Muscle of leg (tissue), 11 donors: Measurements from ENCODE around the gene KLRF1. TPM values are rescaled to one million over a fixed set of nuclear protein-coding genes. Genes with fewer than 3 reads are reported as not detected.

Experiments
- DNase-seq: peaks from one replicate; pipeline ENCODE4 v3.0.0; 2013
- H3K27ac ChIP-seq: one replicate; pipeline ENCODE4 v1.5.1; 2013; ENCODE audit warnings: mild to moderate bottlenecking, low read length, control low read depth
- H3K27me3 ChIP-seq: one replicate; pipeline ENCODE4 v1.6.1; 2013; ENCODE audit warnings: low read length; ENCODE audit not compliant: control insufficient read depth, insufficient read depth
- H3K36me3 ChIP-seq: one replicate; pipeline ENCODE4 v1.6.1; 2013; ENCODE audit warnings: low read length; ENCODE audit not compliant: control insufficient read depth, insufficient read depth
- H3K4me1 ChIP-seq: one replicate; pipeline ENCODE4 v1.6.1; 2013; ENCODE audit warnings: low read length; ENCODE audit not compliant: control insufficient read depth, insufficient read depth
- H3K4me3 ChIP-seq: one replicate; pipeline ENCODE4 v1.5.1; 2013; ENCODE audit warnings: low read length, control low read depth
- H3K9me3 ChIP-seq: replicated peaks from 2 replicates; pipeline ENCODE4 v1.6.1; 2013; ENCODE audit warnings: low read depth, low read length; ENCODE audit not compliant: control insufficient read depth
- WGBS: methylation state at CpG from one replicate; pipeline ENCODE4 v1.1.5; 2013; ENCODE audit warnings: missing lambda C conversion rate; ENCODE audit not compliant: insufficient coverage; 5-methylcytosine and 5-hydroxymethylcytosine counted together
- polyA plus RNA-seq, 8 donors: library from polyadenylated mRNA; unstranded; fragments of 120-200 nt; gene quantifications; one replicate each; pipeline versions ENCODE4 v1.2.1 to v1.2.3, GENCODE V29; 2013; ENCODE audit warnings: inconsistent platforms in 1 of 8, low replicate concordance in 1 of 8; ENCODE audit not compliant: insufficient read length in 8 of 8, insufficient read depth in 1 of 8
- total RNA-seq: library from RNA; stranded (reverse); fragments of 120-200 nt; gene quantifications from one replicate; pipeline ENCODE4 v1.2.4, GENCODE V29; 2013

KLRF1 gene
- total and polyA plus RNA-seq, 9 donors: 0.17 to 0.38 (median 0.25) TPM; not detected in 2

DNA sequence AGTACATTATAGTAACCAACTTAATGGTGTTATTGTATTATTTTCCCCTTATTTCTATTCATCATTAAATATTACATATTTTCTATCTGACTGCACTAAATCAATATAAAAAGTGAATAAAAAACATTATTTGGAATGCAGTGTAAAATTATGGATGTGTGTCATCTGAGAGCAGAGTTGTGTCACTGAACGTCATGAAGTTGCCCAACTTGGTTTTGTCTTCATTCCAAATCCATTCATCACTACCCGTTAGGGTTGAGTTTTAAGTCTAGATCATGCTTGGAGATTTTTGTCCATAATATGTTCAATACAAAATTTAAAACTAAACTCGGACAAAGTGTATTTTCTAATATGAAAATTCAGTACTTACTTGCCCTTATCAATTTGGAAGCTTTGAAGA lies 16.1 kb downstream of the KLRF1 start:
- Histone ChIP-seq H3K27me3 (no peaks in the 10 kb centered on the region), H3K36me3 (no peaks in the 10 kb centered on the region), H3K27ac (no peak overlapping the region), H3K4me1 (no peaks in the 10 kb centered on the region), H3K4me3 (no peak overlapping the region), H3K9me3 (no peaks in the 10 kb centered on the region)
- no CpG with 5 or more reads among the region's 3 CpGs for WGBS
- DNase-seq: no peak

DNA sequence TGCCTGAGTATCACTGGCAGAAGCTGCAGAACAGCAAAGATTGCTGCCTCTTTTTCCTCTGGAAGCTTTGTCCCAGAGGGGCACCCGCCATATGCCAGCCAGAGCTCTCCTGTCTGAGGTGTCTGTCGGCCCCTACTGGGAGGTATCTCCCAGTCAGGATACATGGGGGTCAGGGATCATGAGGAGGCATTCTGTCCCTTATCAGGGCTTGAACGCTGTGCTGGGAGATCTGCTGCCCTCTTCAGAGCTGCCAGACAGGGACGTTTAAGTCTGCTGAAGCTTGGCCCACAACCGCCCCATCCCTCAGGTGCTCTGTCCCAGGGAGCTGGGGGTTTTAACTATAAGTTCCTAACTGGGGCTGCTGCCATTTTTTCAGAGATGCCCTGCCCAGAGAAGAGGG lies 21.6 kb downstream of the KLRF1 start:
- WGBS: 84% methylated on average over 4 of the region's 5 CpGs
- Histone ChIP-seq H3K9me3 (no peaks in the 10 kb centered on the region), H3K27me3 (no peaks in the 10 kb centered on the region)

DNA sequence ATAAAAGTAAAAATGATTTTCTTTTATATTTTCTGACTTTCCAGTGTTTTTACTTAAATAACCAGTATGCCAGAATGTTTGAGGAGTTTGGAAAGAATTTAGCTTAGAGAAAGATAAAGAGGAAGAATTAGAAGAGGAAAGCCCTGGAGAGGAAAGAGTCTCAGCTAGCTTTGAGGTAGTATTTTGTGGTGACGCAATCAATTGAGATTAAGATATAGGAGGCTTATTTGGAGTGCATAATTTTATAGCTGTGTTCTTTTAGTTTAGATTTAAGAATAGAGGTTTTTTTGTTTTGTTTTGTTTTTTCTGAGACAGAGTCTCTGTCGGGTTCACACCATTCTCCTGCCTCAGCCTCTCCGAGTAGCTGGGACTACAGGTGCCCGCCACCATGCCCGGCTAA lies 23.8 kb downstream of the KLRF1 start:
- H3K36me3 ChIP-seq: no peaks in the 10 kb centered on the region
- no peaks in the 10 kb centered on the region for H3K4me1 ChIP-seq
- no peak overlapping the region for H3K4me3 ChIP-seq
- no peak overlapping the region for H3K27ac ChIP-seq
- DNase-seq: no peak
- 100% methylated on average over 1 of the region's 5 CpGs for WGBS
- H3K27me3 ChIP-seq: no peaks in the 10 kb centered on the region
- H3K9me3 ChIP-seq: no peaks in the 10 kb centered on the region

More for the DNA sequence above, 21.6 kb downstream of the KLRF1 start:
- no peaks in the 10 kb centered on the region for H3K36me3 ChIP-seq
- no peaks in the 10 kb centered on the region for H3K4me1 ChIP-seq
- no peak overlapping the region for H3K27ac ChIP-seq
- DNase-seq: no peak
- H3K4me3 ChIP-seq: no peak overlapping the region

DNA sequence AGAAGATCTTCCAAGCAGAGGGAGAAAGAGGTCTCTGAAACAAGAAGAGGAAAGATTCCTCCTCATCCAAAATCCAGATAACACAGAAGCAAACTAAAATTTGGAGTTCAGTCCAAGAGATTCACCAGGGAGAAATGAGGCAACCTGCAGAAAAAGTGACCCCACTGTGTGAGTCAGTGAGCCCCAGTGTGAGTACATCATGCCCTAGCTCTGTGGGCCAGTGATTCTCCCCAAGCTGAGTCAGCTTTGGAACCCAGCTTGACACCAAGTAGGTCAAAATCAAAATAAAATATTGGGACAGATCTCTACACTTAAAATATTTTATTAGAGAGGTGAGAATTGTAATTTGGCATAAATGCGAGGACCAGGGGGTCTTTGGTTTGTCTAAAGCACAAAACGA lies 24.6 kb downstream of the KLRF1 start:
- no peaks in the 10 kb centered on the region for H3K36me3 ChIP-seq
- no peaks in the 10 kb centered on the region for H3K4me1 ChIP-seq
- H3K9me3 ChIP-seq: no peaks in the 10 kb centered on the region
- DNase-seq: no peak
- H3K4me3 ChIP-seq: no peak overlapping the region
- WGBS: no CpG with 5 or more reads among the region's 2 CpGs
- no peak overlapping the region for H3K27ac ChIP-seq
- H3K27me3 ChIP-seq: no peaks in the 10 kb centered on the region

DNA sequence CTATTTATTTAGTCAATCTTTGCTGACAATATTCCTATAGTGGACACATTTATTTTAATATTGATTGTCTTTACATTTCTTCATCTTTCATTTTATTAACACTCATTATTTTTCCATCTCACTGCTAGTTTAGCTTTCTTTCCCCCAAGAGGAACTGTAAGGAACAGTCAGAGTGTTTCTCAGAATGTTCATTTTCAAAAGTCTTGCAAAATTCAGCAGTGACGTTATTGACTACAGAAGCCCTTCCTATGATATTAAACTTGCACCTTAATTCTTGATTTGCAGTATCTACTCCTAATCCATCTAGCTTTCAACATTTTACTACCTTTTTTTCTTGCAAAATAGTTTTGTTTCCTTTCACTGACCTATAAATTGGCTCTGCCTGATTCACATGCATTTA lies 28.9 kb downstream of the KLRF1 start:
- no CpG with 5 or more reads among the region's 1 CpG for WGBS
- no peaks in the 10 kb centered on the region for H3K36me3 ChIP-seq

DNA sequence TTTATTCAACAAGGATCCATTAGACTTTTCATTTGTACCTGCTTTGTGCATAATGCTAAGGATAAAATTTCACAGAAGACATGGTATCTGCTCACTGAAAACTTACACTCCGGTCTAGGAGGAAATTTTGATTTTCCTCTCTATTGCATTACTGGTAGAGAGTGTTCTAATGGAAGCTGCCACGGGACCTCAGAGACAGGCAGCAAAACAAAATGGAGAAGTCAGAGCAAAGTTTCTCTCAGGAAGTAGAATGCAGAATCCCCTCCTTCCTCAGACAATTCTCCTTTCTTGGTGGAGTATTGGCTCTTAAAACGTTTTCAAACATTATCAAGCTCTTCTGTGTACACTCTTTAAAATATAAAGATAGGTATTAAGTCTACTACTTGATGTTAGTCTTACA lies 29.6 kb downstream of the KLRF1 start:
- no peak for DNase-seq
- Histone ChIP-seq H3K9me3 (no peaks in the 10 kb centered on the region), H3K27me3 (no peaks in the 10 kb centered on the region), H3K36me3 (no peaks in the 10 kb centered on the region), H3K27ac (no peak overlapping the region), H3K4me1 (no peaks in the 10 kb centered on the region), H3K4me3 (no peak overlapping the region)
- WGBS: no CpG with 5 or more reads among the region's 3 CpGs

More for the DNA sequence above, 28.9 kb downstream of the KLRF1 start:
- no peak overlapping the region for H3K27ac ChIP-seq
- DNase-seq: no peak
- H3K27me3 ChIP-seq: no peaks in the 10 kb centered on the region
- H3K4me1 ChIP-seq: no peaks in the 10 kb centered on the region
- H3K9me3 ChIP-seq: no peaks in the 10 kb centered on the region
- H3K4me3 ChIP-seq: no peak overlapping the region

DNA sequence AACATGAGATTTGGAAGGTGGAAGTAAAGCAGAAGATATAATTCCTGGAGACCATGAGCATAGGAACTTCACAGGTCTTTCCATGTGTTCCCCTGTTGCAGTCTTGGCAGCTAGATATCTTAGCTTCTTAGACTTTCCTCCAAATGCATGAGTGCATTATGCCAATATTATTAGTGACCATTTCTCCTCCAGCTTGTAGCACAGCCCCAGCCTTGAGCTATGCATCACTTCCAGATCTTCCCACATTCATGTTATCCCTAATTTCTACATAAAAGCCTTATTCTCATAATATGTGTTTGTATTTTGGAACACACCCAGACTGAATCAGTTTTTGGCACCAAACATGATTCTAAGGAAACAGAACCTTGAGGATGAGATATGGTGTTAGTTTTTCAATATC lies 30.9 kb downstream of the KLRF1 start:
- DNase-seq: no peak
- no peaks in the 10 kb centered on the region for H3K4me1 ChIP-seq
- H3K36me3 ChIP-seq: no peaks in the 10 kb centered on the region
- no peak overlapping the region for H3K4me3 ChIP-seq
- no peaks in the 10 kb centered on the region for H3K27me3 ChIP-seq
- no peak overlapping the region for H3K27ac ChIP-seq
- H3K9me3 ChIP-seq: no peaks in the 10 kb centered on the region

DNA sequence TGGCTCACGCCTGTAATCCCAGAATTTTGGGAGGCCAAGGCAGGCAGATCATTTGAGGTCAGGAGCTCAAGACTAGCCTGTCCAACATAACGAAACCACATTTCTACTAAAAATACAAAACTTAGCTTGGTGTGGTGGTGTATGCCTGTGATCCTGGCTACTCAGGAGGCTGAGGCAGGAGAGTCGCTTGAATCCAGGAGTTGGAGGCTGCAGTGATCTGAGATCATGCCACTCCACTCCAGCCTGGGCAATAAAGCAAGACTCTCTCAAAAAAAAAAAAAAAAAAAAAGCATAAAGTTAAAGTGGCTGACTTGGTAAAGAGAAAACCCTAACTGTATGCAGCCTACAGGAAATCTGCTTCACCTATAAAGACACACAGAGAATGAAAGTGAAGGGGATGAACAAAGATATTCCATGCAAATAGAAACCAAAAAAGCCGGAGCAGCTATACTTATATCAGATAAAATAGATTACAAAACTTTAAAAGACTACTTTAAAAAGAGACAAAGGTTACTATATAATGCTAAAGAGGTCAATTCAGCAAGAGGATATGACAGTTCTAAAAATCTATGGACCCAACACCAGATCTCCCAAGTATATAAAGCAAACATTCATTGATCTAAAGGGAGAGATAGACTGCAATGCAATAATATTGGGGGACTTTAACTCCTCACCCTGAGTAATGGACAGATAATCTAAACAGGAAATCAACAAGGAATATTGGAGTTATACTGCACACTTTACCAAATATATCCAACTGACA lies 37.8 kb downstream of the KLRF1 start:
- Histone ChIP-seq H3K27ac (no peak overlapping the region), H3K9me3 (no peaks in the 10 kb centered on the region), H3K4me3 (no peak overlapping the region), H3K4me1 (no peaks in the 10 kb centered on the region), H3K36me3 (no peaks in the 10 kb centered on the region), H3K27me3 (no peaks in the 10 kb centered on the region)
- no CpG with 5 or more reads among the region's 4 CpGs for WGBS
- DNase-seq: no peak

DNA sequence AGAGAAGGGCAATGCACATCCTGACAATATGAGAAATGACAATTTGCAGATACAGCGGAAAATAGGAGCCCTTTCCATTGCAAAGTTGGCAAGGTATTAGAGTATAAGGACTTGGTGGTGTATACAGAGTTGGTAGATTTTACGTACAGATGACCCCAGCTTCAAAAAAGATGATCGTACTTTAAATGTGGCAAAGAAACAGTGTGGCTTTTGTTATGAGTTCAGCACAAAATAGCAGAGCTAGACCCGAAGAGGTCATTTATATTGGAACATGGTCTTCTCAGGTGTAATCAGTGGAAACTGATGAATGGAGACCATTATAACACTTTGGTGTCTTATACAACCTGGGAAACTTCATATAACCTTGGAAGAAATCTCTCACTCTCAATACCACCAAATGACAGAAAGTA lies 39.6 kb downstream of the KLRF1 start:
- no peak overlapping the region for H3K27ac ChIP-seq
- H3K4me3 ChIP-seq: no peak overlapping the region
- no peaks in the 10 kb centered on the region for H3K27me3 ChIP-seq
- no peak for DNase-seq
- WGBS: 100% methylated on average over 1 of the region's 4 CpGs
- H3K4me1 ChIP-seq: no peaks in the 10 kb centered on the region
- no peaks in the 10 kb centered on the region for H3K9me3 ChIP-seq
- H3K36me3 ChIP-seq: no peaks in the 10 kb centered on the region

DNA sequence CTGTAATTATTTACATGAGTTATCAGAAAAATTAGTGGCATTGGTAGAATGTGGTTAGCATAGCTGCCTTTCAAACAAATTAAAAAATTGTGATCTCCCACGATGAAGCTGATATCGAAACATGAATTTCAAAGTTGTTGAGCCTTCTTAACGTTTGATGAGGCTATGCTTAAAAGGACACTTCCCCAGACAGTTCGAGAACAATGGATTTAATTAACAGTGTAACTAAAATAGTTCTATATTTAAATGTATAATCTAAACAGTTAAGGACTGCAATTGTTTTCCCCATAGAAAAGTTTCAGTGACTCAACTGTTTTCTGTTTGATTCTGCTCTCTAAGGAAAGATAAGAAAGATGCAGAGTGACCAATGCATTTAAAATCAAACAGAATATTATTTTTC lies 40.2 kb downstream of the KLRF1 start:
- WGBS: no CpG with 5 or more reads among the region's 4 CpGs

DNA sequence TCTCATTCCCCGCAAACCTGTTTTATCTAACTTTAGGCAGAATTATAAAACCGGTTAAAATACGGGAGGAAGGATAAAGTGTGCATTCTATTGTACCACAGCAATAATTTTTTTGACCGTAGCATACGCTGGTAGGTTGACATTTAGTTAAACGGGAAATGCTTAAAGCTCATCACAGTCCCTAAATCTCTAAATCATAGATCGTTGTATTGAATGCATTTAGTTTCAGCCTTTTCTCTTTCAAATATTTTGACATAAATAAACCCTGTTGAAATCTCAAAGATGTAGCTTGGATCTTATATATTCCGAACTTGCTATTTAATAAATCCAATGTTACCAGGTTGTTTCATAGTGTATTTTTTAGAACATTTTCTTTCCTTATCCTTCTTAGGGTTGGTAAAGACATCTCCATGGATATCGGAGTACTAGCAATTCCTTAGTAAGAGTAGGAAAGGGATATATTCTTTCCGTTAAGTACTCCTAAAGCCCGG lies 41.1 kb downstream of the KLRF1 start:
- DNase-seq: peak; percentile 7

More for the DNA sequence above, 40.2 kb downstream of the KLRF1 start:
- Histone ChIP-seq H3K36me3 (no peaks in the 10 kb centered on the region), H3K27ac (no peak overlapping the region), H3K9me3 (no peaks in the 10 kb centered on the region), H3K27me3 (no peaks in the 10 kb centered on the region), H3K4me3 (no peak overlapping the region), H3K4me1 (peaks cover 1% of the 10 kb centered on the region)
- no peak for DNase-seq

More for the DNA sequence above, 41.1 kb downstream of the KLRF1 start:
- no CpG with 5 or more reads among the region's 11 CpGs for WGBS
- H3K4me1 ChIP-seq: peaks cover 2% of the 10 kb centered on the region
- H3K36me3 ChIP-seq: no peaks in the 10 kb centered on the region
- H3K4me3 ChIP-seq: peak overlapping the region; percentile 12
- H3K27ac ChIP-seq: peak overlapping the region; percentile 57
- no peaks in the 10 kb centered on the region for H3K9me3 ChIP-seq
- no peaks in the 10 kb centered on the region for H3K27me3 ChIP-seq
